ENCODE measurements around the gene CWH43. TPM values are rescaled to one million over a fixed set of nuclear protein-coding genes. Genes with fewer than 3 reads are reported as not detected.
A peak's percentile ranks its signal among the peaks of the same experiment; 100 is the strongest.

Gene CWH43
- total RNA-seq, 1 donor from 2014 or later: not detected

- no peaks in the 10 kb centered on the region for H3K36me3 Mint-ChIP-seq (ENCODE audit: insufficient read depth)
- H3K4me1 Mint-ChIP-seq (ENCODE audit: low read depth): peaks cover 12% of the 10 kb centered on the region
- peak; percentile 55 for DNase-seq (ENCODE audit: low spot score, unreplicated experiment)
- peaks cover 8% of the 10 kb centered on the region for H3K27me3 Mint-ChIP-seq
- H3K4me3 Mint-ChIP-seq (ENCODE audit: low read depth): no peak overlapping the region
- TF ChIP-seq CTCF (IDR thresholded peaks at IDR 0.05; ENCODE audit: unreplicated experiment): peak; percentile 98
- H3K27ac Mint-ChIP-seq: no peak overlapping the region
- H3K9me3 Mint-ChIP-seq (ENCODE audit: low read depth): no peaks in the 10 kb centered on the region
Observed at GRCh38 chr4:48963042-48963679, 22.9 kb upstream of the CWH43 start.

GRCh38 chr4:48967101-48967500 lies 19.0 kb upstream of the CWH43 start:
- Mint-ChIP-seq H3K27me3 (no peaks in the 10 kb centered on the region), H3K4me3 (ENCODE audit: low read depth) (no peak overlapping the region), H3K27ac (no peak overlapping the region), H3K36me3 (ENCODE audit: insufficient read depth) (no peaks in the 10 kb centered on the region), H3K4me1 (ENCODE audit: low read depth) (peaks cover 7% of the 10 kb centered on the region), H3K9me3 (ENCODE audit: low read depth) (no peaks in the 10 kb centered on the region)
- TF ChIP-seq CTCF (IDR thresholded peaks at IDR 0.05; ENCODE audit: unreplicated experiment): no peak
- DNase-seq (ENCODE audit: low spot score, unreplicated experiment): no peak

- DNase-seq (ENCODE audit: low spot score, unreplicated experiment): no peak
- Mint-ChIP-seq H3K4me3 (ENCODE audit: low read depth) (no peak overlapping the region), H3K36me3 (ENCODE audit: insufficient read depth) (no peaks in the 10 kb centered on the region), H3K27me3 (peaks cover under 1% of the 10 kb centered on the region), H3K27ac (no peak overlapping the region), H3K4me1 (ENCODE audit: low read depth) (peaks cover 7% of the 10 kb centered on the region), H3K9me3 (ENCODE audit: low read depth) (no peaks in the 10 kb centered on the region)
- TF ChIP-seq CTCF (IDR thresholded peaks at IDR 0.05; ENCODE audit: unreplicated experiment): no peak
Observed at GRCh38 chr4:48967631-48968030, 18.4 kb upstream of the CWH43 start.

GRCh38 chr4:48968814-48969213 lies 17.3 kb upstream of the CWH43 start:
- Mint-ChIP-seq H3K27ac (no peak overlapping the region), H3K4me3 (ENCODE audit: low read depth) (no peak overlapping the region), H3K27me3 (peaks cover 8% of the 10 kb centered on the region), H3K9me3 (ENCODE audit: low read depth) (no peaks in the 10 kb centered on the region), H3K4me1 (ENCODE audit: low read depth) (peaks cover 7% of the 10 kb centered on the region), H3K36me3 (ENCODE audit: insufficient read depth) (no peaks in the 10 kb centered on the region)
- DNase-seq (ENCODE audit: low spot score, unreplicated experiment): no peak
- no peak for TF ChIP-seq CTCF (IDR thresholded peaks at IDR 0.05; ENCODE audit: unreplicated experiment)

GRCh38 chr4:48970471-48970921 lies 15.6 kb upstream of the CWH43 start:
- Mint-ChIP-seq H3K36me3 (ENCODE audit: insufficient read depth) (no peaks in the 10 kb centered on the region), H3K4me3 (ENCODE audit: low read depth) (no peak overlapping the region), H3K9me3 (ENCODE audit: low read depth) (no peaks in the 10 kb centered on the region), H3K27me3 (peaks cover 16% of the 10 kb centered on the region), H3K27ac (no peak overlapping the region), H3K4me1 (ENCODE audit: low read depth) (peaks cover 5% of the 10 kb centered on the region)
- no peak for DNase-seq (ENCODE audit: low spot score, unreplicated experiment)
- no peak for TF ChIP-seq CTCF (IDR thresholded peaks at IDR 0.05; ENCODE audit: unreplicated experiment)

Measured in progenitor cell of endocrine pancreas (in vitro differentiated cells).